ENCODE results near the gene NTM.

NTM gene

GRCh38 chr11:132122735-132123134 lies 752.3 kb downstream of the NTM start:
- H3K27ac ChIP-seq: no peak overlapping the region
- TF ChIP-seq CTCF (conservative IDR thresholded peaks at IDR 0.05): no peak

- H3K27ac ChIP-seq: no peak overlapping the region
Measured at GRCh38 chr11:132123449-132123848, 753.0 kb downstream of the NTM start.

GRCh38 chr11:132123854-132124835 lies 753.7 kb downstream of the NTM start:
- TF ChIP-seq CTCF (conservative IDR thresholded peaks at IDR 0.05): peak; percentile 48

More at GRCh38 chr11:132123449-132123848, 753.0 kb downstream of the NTM start:
- no peak for TF ChIP-seq CTCF (conservative IDR thresholded peaks at IDR 0.05)

GRCh38 chr11:132125988-132126871 lies 755.8 kb downstream of the NTM start:
- TF ChIP-seq CTCF (conservative IDR thresholded peaks at IDR 0.05): no peak
- no peak overlapping the region for H3K27ac ChIP-seq

More at GRCh38 chr11:132123854-132124835, 753.7 kb downstream of the NTM start:
- no peak overlapping the region for H3K27ac ChIP-seq

- TF ChIP-seq CTCF (conservative IDR thresholded peaks at IDR 0.05): peak; percentile 83
- no peak overlapping the region for H3K27ac ChIP-seq
Measured at GRCh38 chr11:132126973-132127899, 756.8 kb downstream of the NTM start.

GRCh38 chr11:132127900-132128288 lies 757.5 kb downstream of the NTM start:
- no peak for TF ChIP-seq CTCF (conservative IDR thresholded peaks at IDR 0.05)
- no peak overlapping the region for H3K27ac ChIP-seq

All from VCaP (cell line).